HFFc6 (cell line): ENCODE measurements around the gene JAM2. TPM values are rescaled to one million over a fixed set of nuclear protein-coding genes. Genes with fewer than 3 reads are reported as not detected.

Experiments used
- DNase-seq: peaks from one replicate; pipeline ENCODE4 v3.0.0-alpha.2; 2018
- H3K27ac Mint-ChIP-seq: 2 replicates; pipeline ENCODE4 v1.8.0; 2020; ENCODE audit warnings: mild to moderate bottlenecking, mixed read lengths
- H3K27me3 Mint-ChIP-seq: 2 replicates; pipeline ENCODE4 v1.8.0; 2021; ENCODE audit warnings: mild to moderate bottlenecking, moderate library complexity, mixed read lengths; ENCODE audit not compliant: insufficient read depth
- H3K36me3 Mint-ChIP-seq: 2 replicates; pipeline ENCODE4 v1.8.0; 2021; ENCODE audit warnings: low read depth, mixed read lengths
- H3K4me1 Mint-ChIP-seq: 2 replicates; pipeline ENCODE4 v1.8.0; 2020; ENCODE audit warnings: low read depth, mixed read lengths
- H3K4me3 Mint-ChIP-seq: 2 replicates; pipeline ENCODE4 v1.8.0; 2020; ENCODE audit warnings: mild to moderate bottlenecking, moderate library complexity, mixed read lengths
- H3K9me3 Mint-ChIP-seq: 2 replicates; pipeline ENCODE4 v1.8.0; 2020; ENCODE audit warnings: mild to moderate bottlenecking, mixed read lengths
- total RNA-seq, 6 experiments: library from RNA; stranded (reverse); fragmentation: NEBNext Ultra II Directional; extraction: Animal tissue kit (Norgen Biotek cat#: 25700); gene quantifications; 2 replicates in 1 of 6; 3 replicates in 5 of 6; pipeline ENCODE4 v1.2.3, GENCODE V29; 2021
- TF ChIP-seq, protein P1 (sequence below): fragments of 200-600 bp; sonication (generic); IDR thresholded peaks from 2 replicates; pipeline ENCODE4 v1.5.0; 2021; ENCODE audit warnings: antibody characterized with exemption, mild to moderate bottlenecking

Gene JAM2
- total RNA-seq, 6 experiments from 2014 or later: 0.19 to 0.48 (median 0.31) TPM; not detected in 1

DNA sequence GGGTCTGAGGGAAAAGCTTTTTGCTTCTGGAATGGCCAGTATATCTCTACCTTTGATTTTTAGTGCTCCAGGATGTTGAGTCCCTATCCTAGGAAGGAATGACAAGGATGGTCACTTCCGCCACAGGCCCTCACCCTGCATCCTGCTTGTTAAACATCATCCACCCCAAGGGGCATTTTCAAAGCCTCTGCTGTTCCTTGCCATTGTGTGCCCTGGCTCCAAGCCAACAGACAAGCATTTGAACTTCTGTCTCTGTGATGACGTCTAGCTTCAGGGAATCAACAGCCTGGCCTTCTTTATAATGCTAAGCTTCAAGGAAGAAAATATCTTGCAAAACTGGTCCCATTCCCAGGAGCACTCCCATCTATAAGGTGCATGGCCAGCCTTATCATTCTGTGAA, 12.3 kb upstream of the JAM2 start:
- no peaks in the 10 kb centered on the region for H3K36me3 Mint-ChIP-seq
- H3K4me1 Mint-ChIP-seq: no peaks in the 10 kb centered on the region
- H3K27ac Mint-ChIP-seq: no peak overlapping the region
- peaks cover 5% of the 10 kb centered on the region for H3K27me3 Mint-ChIP-seq
- H3K9me3 Mint-ChIP-seq: no peaks in the 10 kb centered on the region
- no peak overlapping the region for H3K4me3 Mint-ChIP-seq
- TF ChIP-seq, protein P1, sequence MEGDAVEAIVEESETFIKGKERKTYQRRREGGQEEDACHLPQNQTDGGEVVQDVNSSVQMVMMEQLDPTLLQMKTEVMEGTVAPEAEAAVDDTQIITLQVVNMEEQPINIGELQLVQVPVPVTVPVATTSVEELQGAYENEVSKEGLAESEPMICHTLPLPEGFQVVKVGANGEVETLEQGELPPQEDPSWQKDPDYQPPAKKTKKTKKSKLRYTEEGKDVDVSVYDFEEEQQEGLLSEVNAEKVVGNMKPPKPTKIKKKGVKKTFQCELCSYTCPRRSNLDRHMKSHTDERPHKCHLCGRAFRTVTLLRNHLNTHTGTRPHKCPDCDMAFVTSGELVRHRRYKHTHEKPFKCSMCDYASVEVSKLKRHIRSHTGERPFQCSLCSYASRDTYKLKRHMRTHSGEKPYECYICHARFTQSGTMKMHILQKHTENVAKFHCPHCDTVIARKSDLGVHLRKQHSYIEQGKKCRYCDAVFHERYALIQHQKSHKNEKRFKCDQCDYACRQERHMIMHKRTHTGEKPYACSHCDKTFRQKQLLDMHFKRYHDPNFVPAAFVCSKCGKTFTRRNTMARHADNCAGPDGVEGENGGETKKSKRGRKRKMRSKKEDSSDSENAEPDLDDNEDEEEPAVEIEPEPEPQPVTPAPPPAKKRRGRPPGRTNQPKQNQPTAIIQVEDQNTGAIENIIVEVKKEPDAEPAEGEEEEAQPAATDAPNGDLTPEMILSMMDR: no peak
- DNase-seq: no peak

DNA sequence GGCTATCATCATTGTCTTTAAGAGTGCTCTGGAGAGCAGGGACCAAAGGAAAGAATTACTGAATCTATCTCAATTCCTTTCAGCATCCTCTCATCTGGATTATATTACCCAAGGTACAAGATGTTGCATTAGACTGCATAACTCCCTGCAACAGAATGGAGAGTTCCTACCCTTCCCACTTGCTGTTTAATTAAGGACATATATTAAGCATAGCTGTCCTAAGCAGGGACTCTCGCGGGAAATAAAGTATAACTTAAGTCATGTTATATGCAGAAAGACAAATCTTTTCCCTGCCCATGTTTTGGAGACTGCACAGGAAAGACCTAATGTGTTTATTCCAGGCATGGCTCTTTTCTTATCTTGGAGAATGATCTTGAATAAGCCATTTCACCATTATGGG, 6.8 kb upstream of the JAM2 start:
- Mint-ChIP-seq H3K4me1 (peaks cover 5% of the 10 kb centered on the region), H3K27ac (no peak overlapping the region), H3K4me3 (no peak overlapping the region), H3K9me3 (no peaks in the 10 kb centered on the region), H3K27me3 (peaks cover 4% of the 10 kb centered on the region), H3K36me3 (no peaks in the 10 kb centered on the region)
- TF ChIP-seq, protein P1: no peak
- DNase-seq: no peak

DNA sequence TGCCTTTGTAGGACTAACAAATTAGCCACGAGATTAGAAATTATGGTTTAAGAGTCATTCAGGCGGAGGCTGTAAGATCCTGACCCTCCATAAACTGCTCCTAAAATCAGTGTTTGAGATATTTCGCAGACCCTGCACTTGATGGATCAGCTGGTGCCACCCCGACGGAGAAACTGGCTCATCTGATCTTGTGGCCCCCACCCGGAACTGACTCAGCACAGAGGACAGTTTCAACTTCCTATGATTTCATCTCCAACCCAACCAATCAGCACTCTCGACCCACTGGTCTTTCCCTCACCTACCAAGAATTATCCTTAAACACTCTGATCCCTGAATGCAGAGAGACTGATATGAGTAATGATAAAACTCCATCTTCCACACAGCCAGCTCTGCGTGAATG, 3.7 kb upstream of the JAM2 start:
- Mint-ChIP-seq H3K27ac (no peak overlapping the region), H3K27me3 (peaks cover 16% of the 10 kb centered on the region), H3K9me3 (no peaks in the 10 kb centered on the region), H3K4me1 (peaks cover 23% of the 10 kb centered on the region), H3K4me3 (no peak overlapping the region), H3K36me3 (no peaks in the 10 kb centered on the region)
- TF ChIP-seq, protein P1: no peak
- no peak for DNase-seq

DNA sequence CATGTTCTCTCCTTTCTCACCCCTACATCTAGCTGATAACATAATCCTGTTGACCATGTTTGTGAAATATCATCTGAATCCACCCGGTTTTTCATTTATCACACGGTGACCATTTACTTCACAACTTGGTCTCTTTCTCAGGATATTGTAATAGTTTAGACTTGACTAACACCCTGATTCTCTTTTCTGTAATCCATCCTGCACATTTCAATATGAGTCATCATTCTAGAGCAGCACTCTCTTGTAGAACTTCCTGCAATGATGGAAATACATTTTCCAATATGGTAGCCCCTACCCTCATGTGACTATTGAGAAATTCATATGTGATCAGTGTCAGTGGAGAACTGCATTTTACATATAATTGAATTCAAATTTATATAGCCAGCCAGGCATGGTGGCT, 2.3 kb upstream of the JAM2 start:
- no peak overlapping the region for H3K4me3 Mint-ChIP-seq
- H3K27ac Mint-ChIP-seq: no peak overlapping the region
- no peak for DNase-seq
- H3K27me3 Mint-ChIP-seq: peaks cover 23% of the 10 kb centered on the region
- TF ChIP-seq, protein P1: no peak
- H3K36me3 Mint-ChIP-seq: no peaks in the 10 kb centered on the region
- H3K9me3 Mint-ChIP-seq: no peaks in the 10 kb centered on the region
- peaks cover 29% of the 10 kb centered on the region for H3K4me1 Mint-ChIP-seq

DNA sequence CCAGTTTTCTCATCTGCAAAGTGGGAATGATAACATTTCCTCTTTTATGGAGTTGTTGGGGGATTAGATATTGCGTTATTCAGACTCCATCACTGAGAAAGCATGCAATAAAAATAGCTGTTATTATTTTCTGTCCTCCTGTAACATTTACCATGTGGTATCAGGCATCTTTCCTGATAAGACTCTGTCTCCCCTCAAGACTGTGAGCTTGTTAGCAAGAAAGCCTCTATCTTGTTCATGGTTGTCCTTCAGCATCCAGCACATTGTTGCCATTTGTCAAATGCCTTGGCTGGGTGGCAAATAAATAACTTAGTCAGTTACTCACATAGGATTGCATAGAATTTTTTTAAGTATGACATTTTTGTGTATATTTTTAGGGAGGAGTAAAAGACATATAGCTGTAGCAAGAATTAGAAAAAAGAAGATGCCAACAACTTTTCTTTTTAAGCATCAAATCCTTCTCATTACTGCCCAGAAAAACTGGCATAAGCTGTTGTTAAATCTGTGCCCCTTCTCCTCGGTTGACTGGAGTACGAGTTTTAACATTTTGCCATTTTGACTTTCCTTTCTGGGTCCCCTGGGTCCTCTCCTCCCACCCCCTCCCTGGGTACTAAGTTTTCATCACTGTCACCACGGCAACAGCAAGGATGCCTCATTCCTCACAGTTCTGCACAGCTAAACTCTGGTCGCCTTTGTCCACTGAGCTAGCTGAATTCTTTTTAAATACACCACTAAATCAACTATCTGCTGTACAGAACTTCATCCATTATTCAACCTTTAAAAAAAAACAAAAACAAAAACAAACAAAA, 1.0 kb upstream of the JAM2 start:
- peaks cover 29% of the 10 kb centered on the region for H3K4me1 Mint-ChIP-seq
- no peaks in the 10 kb centered on the region for H3K36me3 Mint-ChIP-seq
- H3K9me3 Mint-ChIP-seq: no peaks in the 10 kb centered on the region
- H3K27me3 Mint-ChIP-seq: peaks cover 26% of the 10 kb centered on the region
- TF ChIP-seq, protein P1: no peak
- H3K4me3 Mint-ChIP-seq: peak overlapping the region; percentile 80
- DNase-seq: no peak
- H3K27ac Mint-ChIP-seq: no peak overlapping the region
